Activated CD4-positive, alpha-beta T cell treated with anti-CD3 and anti-CD28 coated beads for 24 hours (primary cell): ENCODE measurements around the gene SMIM34.
"Not testable (repeated sequence)": the region's sequence is repeated elsewhere in the genome, so short reads cannot be mapped to it uniquely, and the experiment has no call there.

Experiments
- DNase-seq, 2 donors: peaks; one replicate each; pipeline ENCODE4 v3.0.0-alpha.2; 2020; ENCODE audit warnings: low read depth in 2 of 2

Gene SMIM34

GRCh38 chr21:34423805-34424204 is at the start of gene SMIM34:
SMIM34 (minus strand) TSS chr21:34423951; CDS start chr21:34423839, 112 bp downstream.
- DNase-seq: not testable (repeated sequence)

DNA sequence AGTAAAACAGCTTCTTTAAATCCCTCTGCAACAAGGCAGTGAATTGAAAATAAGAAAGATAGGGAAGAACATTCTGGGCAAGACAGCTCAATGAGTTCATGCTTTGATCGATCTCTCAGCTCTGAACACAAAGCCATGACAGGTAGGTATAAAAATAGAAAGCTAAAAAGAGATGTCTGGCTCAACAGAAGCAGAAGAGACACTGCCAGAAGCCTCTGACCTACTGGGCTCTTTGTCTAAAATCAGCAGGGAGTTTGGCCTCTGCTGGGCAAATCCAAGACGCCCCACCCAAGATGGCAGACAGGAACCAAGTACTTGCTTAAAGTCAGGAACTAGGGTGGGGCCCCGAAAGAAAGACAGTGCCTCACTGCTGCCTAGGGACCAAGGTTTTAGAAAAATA is 43.6 kb upstream of the SMIM34 start:
- DNase-seq: not testable (repeated sequence)

DNA sequence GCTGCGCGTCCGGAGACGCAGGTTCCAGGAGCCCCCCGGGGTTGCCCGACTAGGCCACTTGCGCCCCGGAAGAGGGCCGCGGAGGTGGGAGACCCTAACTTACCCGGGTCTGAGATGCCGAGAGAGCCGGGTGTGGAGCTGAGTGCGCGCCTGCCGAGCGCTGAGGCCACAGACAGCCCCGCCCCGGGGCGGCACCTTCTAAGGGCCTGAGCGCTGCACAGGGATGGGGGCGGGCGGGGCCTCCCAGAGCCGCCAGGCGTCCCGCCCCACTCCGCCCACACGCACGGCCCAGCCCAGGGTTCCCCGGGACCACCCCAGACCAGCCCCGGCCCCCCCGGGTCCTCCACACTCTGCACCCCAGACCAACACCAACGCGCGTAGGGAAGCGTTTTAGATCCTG is 35.7 kb upstream of the SMIM34 start:
- DNase-seq: not testable (repeated sequence)

- not testable (repeated sequence) for DNase-seq
Measured at GRCh38 chr21:34458266-34458665, 34.5 kb upstream of the SMIM34 start.

GRCh38 chr21:34456180-34456579 is 32.4 kb upstream of the SMIM34 start:
- not testable (repeated sequence) for DNase-seq

DNA sequence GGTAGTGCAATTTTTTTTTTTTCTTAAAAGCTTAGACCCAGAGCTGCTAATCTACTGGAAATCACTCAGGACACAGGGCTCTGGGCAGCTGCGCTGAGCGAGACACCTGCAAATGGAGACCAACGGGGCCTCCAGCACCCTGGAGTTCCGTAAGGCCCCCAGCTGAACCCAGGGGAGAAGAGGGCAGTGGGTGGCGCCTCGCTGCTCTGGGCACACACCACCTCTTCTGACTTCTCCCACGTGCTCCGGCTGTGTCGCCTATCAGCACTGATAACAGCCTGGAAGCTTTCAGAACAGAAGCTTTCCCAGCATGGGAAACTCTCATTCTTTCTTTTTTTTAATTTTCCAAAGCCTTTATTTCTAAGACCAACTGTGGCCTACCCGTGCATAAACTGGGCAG is 31.9 kb upstream of the SMIM34 start:
- not testable (repeated sequence) for DNase-seq

GRCh38 chr21:34447018-34447417 is 23.3 kb upstream of the SMIM34 start:
- DNase-seq: not testable (repeated sequence)

- not testable (repeated sequence) for DNase-seq
Measured at GRCh38 chr21:34443486-34443885, 19.7 kb upstream of the SMIM34 start.

DNA sequence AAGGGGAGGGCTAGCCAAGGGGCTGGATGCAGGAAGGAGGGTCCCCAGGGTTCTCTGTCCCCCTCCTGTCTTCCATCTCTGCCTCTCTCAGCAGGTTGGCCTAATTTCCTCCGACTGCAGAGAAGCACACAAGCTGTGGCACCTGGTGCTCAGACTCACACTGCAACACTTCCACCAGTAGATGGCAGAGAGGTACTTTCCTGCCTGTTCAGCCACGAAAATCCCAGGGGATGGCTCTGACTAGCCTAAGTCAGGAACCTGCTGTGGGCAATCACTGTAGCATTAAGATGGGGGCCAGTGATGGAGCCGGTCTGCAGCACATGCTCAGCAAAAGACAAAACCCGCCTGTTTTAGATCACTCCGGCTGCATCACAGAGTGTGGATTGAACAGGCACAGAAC is 6.0 kb upstream of the SMIM34 start:
- not testable (repeated sequence) for DNase-seq

GRCh38 chr21:34428441-34428840 is 4.7 kb upstream of the SMIM34 start:
- not testable (repeated sequence) for DNase-seq

GRCh38 chr21:34427339-34427738 is 3.6 kb upstream of the SMIM34 start:
- not testable (repeated sequence) for DNase-seq

DNA sequence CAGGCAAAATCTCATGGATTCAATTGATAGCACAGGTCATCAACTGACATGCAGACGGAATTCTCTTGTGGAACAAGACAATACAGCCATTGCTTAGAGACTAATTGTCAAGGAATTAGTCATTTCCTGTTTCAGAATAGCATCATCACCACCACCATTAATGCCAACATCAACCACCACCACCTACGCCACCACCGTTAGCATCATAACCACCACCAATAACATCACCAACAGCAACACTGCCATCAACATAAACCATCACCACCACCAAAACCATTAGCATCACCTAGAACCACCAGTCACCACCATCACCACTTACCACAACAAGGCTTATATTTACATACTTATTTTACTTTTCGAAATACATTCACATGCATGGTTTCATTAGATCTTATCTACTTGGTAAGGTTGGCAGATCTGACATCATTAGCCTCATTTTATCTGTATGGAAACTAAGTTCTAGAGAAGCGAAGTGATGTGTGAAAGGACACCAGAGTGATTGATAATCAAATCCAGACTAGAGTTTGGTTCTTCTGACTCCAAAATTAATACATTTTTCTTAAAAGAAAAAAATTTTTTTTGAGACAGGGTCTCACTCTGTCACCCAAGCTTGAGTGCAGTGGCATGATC is 6.2 kb downstream of the SMIM34 start:
- DNase-seq: not testable (repeated sequence)

- DNase-seq: not testable (repeated sequence)
Measured at GRCh38 chr21:34407294-34407693, 16.5 kb downstream of the SMIM34 start.

DNA sequence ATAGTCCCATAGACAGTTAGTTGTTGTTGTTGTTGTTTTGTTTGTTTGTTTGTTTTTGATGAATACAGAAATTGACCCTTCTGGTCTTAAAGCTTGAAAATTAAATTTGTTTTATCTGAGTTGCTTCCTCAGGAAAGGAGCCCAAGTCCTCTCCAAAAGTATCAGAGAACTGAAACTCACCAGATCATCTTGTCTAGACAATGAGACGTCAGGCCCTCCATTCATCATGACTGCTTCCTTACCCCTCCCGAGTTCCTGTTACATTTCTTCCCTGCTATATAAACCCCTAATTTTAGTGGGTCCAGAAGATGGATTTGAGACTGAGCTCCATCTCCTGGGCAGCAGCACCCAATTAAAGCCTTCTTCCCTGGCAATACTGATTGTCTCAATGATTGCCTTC is 17.1 kb downstream of the SMIM34 start:
- DNase-seq: not testable (repeated sequence)

GRCh38 chr21:34406102-34406501 is 17.6 kb downstream of the SMIM34 start:
- not testable (repeated sequence) for DNase-seq

DNA sequence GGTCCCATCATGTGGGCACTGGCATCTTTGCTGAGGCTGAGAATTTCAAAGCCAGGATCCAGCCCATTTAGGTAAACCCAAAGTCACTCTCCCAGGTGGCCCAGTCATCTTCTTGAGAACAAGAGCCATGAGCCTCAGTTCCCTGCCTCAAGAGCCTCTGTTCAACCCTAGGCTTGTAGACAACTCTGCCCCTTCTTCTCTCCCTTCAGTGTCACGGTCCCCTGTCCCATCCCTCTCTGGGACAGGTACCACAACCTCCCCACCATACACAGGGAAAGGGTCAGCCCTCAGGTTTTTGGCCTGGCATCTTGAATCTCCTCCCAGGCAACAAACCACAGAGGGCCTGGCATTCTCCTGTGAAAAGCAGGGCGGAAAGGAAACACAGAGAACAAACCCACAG is 18.1 kb downstream of the SMIM34 start:
- not testable (repeated sequence) for DNase-seq

- DNase-seq: not testable (repeated sequence)
Measured at GRCh38 chr21:34404742-34405141, 19.0 kb downstream of the SMIM34 start.

DNA sequence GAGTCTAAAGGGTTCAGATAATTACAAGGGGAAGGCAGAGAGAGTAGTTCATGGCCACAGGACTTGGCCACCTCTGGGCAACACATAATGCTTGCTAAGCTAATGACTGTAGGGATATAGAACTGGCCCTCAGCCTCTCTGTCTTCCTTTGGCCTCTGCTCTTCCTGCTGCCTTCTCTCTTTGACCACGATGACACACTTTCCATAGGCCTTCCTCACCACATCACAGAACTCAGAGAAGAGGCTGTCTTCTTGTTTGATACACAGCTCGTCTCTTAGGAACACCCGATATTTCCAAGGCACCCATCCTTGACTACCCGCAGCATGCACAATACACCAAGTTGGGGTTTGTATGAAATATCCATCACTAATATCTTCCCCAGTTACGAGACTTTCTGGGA is 23.2 kb downstream of the SMIM34 start:
- DNase-seq: not testable (repeated sequence)

DNA sequence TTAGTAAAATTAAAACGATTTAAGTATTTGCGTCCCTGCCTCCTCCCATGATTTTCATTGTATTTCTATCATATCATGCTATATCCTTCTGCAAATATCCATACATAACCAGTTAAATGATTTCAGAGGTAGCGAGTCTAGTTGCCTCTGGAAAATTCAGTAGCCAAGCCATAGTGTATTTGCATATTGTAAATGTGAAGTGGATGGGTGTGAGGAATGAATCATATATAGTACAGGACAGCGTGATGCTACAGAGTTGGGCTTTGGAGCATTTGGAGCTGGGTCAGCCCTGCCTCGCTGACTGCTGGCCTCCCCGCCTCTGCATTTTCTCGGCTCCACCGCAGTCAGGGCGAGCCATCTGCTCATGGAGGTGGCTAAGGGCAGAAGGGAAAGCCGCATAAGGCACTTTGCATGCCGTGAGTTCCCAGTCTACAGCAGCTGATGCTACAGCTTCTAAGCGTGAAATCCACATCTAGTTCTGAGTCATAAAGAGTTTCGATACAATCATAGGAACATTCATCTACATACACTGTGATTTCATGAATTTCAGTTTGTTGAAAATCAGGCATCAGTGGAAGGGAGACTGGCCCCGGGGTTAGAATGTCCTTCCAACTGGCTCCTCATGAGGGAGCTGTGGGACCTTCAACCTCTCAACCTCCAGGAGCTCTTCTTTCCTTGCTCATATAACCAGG is 39.9 kb downstream of the SMIM34 start:
- not testable (repeated sequence) for DNase-seq

- DNase-seq: not testable (repeated sequence)
Measured at GRCh38 chr21:34383138-34383537, 40.6 kb downstream of the SMIM34 start.

DNA sequence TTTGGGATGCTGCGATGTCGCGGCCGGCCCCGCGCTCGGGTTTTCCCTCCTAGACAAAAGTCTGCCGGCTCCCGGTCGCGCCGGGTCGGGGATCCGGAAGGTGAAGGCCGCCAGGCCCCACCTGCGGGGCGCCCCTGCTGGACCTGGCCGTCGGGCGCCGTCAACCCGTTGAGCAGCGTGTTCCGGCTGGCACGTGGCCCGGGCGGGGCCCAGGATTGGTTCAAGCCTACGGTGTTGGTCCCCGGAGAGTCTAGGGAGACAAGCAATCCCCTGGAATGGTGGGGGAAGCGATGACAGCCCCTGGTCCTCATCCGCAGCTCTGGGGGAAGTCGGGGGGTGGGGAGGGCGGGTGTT is 48.2 kb downstream of the SMIM34 start:
- not testable (repeated sequence) for DNase-seq

DNA sequence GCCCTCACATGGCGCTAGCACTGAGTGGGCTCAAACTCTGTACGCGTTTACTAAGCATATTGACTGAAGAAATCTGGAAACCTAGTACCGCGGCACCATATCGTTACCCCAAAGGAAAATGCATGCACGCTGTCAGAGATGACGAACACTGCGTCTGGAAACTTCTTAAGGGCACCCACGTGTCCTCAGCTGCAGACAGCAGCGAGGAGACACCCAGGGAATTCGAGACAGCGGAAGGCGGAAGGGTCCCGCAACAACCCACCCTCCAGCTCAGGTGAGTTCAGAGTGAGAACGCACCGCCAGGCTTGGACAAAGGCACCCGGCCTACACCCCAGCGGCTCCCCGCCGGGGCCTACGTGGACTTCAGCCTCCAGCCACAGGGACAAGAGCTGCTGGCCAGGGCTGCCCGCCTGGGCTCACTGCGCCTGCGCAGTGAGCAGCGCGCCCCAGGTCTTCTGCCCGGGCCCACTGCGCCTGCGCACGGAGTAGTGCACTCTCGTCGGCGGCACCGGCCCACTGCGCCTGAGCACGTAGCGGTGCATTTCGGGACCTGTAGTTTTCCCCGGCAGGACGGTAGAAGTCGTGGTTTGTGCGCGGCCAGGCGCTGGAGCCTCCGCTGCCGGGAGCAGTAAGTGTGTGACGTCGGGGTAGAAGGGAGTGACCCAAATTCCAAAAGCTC is 48.7 kb downstream of the SMIM34 start, which contains the start of gene SMIM11:
SMIM11 (plus strand) TSS at position 568 of the 679 bp plus-strand sequence. CDS start 3,998 bp downstream, outside the sequence.
- not testable (repeated sequence) for DNase-seq
